ENCODE results near the gene NTRK1.

The NTRK1 gene

DNA sequence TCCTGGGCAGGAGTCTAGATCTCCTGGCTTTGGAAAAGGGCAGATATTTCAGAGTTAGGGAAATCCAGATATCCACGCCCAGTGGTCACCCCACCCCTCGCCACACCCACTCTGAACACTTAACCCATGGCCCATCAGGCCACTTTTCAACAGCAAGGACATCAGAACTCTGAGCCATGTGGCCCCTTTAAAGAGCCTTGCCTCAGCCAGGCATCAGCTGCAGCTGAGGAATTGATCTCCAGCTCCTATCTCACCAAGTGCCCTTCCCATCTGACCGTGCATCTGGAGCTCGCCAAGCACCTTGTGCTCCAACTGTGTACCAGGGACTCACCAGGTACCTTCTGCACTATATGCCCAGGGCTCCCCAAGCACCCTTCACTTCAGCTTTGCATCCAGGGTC is 23.8 kb upstream of the NTRK1 start:
- H3K4me3 ChIP-seq (replicated peaks; ENCODE audit: low read depth, low read length) = no peak overlapping the region
- TF ChIP-seq, protein P1, sequence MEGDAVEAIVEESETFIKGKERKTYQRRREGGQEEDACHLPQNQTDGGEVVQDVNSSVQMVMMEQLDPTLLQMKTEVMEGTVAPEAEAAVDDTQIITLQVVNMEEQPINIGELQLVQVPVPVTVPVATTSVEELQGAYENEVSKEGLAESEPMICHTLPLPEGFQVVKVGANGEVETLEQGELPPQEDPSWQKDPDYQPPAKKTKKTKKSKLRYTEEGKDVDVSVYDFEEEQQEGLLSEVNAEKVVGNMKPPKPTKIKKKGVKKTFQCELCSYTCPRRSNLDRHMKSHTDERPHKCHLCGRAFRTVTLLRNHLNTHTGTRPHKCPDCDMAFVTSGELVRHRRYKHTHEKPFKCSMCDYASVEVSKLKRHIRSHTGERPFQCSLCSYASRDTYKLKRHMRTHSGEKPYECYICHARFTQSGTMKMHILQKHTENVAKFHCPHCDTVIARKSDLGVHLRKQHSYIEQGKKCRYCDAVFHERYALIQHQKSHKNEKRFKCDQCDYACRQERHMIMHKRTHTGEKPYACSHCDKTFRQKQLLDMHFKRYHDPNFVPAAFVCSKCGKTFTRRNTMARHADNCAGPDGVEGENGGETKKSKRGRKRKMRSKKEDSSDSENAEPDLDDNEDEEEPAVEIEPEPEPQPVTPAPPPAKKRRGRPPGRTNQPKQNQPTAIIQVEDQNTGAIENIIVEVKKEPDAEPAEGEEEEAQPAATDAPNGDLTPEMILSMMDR (IDR thresholded peaks at IDR 0.05; ENCODE audit: low read depth, low read length, missing control alignments) = no peak
- no peak for DNase-seq (ENCODE audit: extremely low read depth, low read depth)

DNA sequence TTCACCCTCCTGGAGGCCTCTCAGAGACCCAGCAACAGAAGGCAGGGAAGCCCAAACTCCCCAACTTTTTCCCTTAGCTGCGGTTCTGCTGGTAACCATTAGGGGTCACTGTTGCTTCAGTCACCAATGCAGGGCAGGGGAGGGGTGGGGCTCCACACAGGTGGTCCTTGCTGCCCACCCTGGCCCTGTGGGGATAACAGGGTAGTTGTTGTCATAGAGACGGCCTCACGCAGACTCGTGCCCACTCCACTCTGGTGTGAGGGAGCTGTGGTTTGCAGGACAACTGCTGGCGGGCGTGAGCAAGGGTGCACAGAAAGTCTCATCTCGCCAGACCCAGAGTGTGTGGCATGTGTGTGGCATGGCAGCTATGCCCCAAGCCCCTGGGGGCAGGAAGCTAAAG is 21.7 kb upstream of the NTRK1 start:
- no peak overlapping the region for H3K4me3 ChIP-seq (replicated peaks; ENCODE audit: low read depth, low read length)
- TF ChIP-seq, protein P1 (IDR thresholded peaks at IDR 0.05; ENCODE audit: low read depth, low read length, missing control alignments) = peak; percentile 93
- DNase-seq (ENCODE audit: extremely low read depth, low read depth) = no peak

DNA sequence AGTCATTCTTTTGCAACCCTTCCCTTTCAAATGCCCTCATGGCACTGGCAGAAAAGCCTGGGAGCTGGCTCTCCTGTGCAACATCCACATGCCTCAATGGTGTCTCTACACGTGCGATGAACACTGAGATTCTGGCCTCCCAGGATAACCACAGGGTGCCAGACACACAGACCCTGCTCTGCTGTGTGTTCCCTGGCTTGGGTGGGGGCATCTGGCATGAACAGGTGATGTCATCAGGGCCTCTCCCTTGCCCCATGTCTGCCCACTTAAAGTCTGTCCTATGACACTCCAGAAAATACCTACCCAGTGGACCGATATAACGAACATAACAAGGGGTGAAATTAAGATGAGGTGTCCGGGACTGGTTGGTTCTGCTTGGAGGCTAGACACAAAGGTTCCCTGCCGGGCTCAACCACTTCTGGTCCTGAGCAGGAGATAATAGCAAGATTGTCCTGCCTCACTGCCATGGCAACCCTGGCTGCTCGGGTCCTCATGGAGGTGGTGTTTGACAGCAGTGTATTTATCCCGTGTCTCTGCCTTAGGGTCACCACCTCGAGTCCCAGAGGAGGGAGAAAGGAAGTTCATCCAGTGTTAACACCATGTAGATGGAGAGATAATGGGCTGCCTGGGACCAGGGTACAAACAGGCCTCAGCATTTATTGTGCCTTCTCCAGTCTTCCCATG is 21.1 kb upstream of the NTRK1 start:
- DNase-seq (ENCODE audit: extremely low read depth, low read depth) = no peak
- TF ChIP-seq, protein P1 (IDR thresholded peaks at IDR 0.05; ENCODE audit: low read depth, low read length, missing control alignments) = no peak
- H3K4me3 ChIP-seq (replicated peaks; ENCODE audit: low read depth, low read length) = no peak overlapping the region

DNA sequence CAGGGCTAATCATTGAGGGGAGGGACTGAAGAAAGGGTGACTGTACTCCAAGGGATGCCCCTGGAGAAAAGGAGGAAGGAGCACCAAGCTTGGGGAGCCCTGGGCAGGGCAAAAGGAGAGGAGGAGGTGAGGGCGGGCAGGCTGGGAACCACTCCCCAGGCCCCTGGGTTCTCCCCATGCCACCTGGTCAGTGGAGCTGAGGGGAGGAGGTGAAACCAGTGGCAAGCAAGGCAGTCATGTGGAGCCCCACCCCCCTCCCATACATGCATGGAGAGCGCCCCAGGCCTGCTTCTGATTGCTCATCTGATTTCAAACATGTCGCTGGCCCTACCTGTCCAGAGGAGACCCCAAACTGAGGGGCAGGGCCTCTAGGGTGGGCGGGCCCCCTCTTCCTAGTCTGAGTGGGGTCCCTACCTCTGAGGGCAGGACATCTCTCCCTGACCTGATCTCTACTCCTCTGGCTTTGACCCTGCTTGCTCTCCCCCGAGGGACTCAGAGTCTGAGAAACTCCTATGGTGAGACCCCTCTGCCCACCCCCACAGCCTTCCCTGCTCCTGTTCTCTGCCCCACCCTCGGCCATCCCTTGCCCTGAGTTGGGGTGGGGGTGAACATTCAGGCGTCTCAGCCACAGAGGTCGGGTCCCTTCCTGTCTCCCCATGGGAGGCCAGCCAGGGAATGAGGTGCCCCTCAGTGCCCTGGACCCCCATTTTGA is 20.3 kb upstream of the NTRK1 start:
- TF ChIP-seq, protein P1 (IDR thresholded peaks at IDR 0.05; ENCODE audit: low read depth, low read length, missing control alignments) = no peak
- DNase-seq (ENCODE audit: extremely low read depth, low read depth) = no peak

DNA sequence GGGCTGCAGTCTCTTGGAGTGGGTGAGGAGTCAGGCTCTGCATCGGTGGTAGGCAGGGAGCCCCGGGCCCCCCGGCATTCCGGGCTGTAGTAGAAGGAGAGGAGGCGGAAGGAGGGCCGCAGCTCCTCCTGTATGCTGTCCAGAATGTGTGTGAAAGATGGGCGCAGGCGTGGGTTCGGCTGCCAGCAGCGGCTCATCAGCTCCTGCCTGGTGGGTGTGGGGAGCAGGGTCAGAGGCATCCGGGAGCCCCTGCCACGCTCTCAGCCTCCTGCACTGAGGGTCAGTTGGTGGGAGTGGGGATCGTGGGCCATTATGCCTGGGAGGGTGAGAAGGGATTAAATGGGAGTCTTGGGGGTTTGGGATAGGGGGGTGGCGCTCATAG is 19.8 kb upstream of the NTRK1 start:
- TF ChIP-seq, protein P1 (IDR thresholded peaks at IDR 0.05; ENCODE audit: low read depth, low read length, missing control alignments) = no peak
- DNase-seq (ENCODE audit: extremely low read depth, low read depth) = no peak
- no peak overlapping the region for H3K4me3 ChIP-seq (replicated peaks; ENCODE audit: low read depth, low read length)

More for the DNA sequence above, 20.3 kb upstream of the NTRK1 start:
- H3K4me3 ChIP-seq (replicated peaks; ENCODE audit: low read depth, low read length) = no peak overlapping the region

- TF ChIP-seq, protein P1 (IDR thresholded peaks at IDR 0.05; ENCODE audit: low read depth, low read length, missing control alignments) = no peak
- H3K4me3 ChIP-seq (replicated peaks; ENCODE audit: low read depth, low read length) = no peak overlapping the region
- no peak for DNase-seq (ENCODE audit: extremely low read depth, low read depth)
These were observed 19.3 kb upstream of the NTRK1 start for GRCh38 chr1:156841295-156841855.

Measured in HFF-Myc (cell line).